GM21825 (cell line): ENCODE measurements around the gene TMEM135.
"Not testable (repeated sequence)": the region's sequence is repeated elsewhere in the genome, so short reads cannot be mapped to it uniquely, and the experiment has no call there.

Source experiments
- ATAC-seq: cut with Tn5 transposase; IDR thresholded peaks from one replicate; pipeline ENCODE4 v1.9.1; 2021; ENCODE audit warnings: mild to moderate bottlenecking, moderate library complexity; ENCODE audit not compliant: unreplicated experiment

Gene TMEM135

DNA sequence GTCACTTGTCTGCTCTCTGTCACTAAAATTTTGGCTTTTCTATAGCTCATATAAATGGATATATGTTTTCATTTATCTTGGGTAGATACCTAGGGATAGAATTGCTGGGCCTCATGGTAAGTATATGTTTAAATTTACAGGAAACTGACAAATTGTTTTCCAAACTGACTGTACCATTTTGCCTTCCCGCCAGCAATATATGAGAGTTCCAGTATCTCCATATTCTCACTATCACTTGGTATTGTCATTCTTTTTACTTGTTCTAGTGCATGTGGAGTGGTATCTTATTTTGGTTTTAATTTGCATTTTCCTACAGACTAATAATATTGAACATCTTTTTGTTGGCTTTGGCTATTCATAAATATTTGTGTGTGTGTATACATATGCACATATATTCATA, 101.7 kb downstream of the TMEM135 start:
- no peak for ATAC-seq

DNA sequence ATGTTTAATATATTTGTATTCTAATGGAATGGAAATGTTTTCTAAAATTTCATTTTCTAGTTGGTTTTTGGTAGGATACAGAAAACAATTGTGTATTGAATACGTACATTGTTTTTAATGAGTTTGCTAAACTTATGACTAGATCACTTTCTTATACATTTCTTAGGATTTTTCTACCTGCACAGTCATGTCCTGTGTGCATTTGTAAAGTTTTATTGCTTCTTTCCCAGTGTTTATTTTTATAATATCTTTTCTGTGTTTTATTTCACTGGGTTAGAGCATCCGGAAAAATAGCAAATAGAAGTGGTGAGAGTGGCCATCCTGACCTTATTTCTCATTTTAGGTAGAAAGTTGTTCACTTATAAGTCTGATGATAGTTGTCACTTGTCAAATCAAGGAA, 103.6 kb downstream of the TMEM135 start:
- ATAC-seq = no peak

DNA sequence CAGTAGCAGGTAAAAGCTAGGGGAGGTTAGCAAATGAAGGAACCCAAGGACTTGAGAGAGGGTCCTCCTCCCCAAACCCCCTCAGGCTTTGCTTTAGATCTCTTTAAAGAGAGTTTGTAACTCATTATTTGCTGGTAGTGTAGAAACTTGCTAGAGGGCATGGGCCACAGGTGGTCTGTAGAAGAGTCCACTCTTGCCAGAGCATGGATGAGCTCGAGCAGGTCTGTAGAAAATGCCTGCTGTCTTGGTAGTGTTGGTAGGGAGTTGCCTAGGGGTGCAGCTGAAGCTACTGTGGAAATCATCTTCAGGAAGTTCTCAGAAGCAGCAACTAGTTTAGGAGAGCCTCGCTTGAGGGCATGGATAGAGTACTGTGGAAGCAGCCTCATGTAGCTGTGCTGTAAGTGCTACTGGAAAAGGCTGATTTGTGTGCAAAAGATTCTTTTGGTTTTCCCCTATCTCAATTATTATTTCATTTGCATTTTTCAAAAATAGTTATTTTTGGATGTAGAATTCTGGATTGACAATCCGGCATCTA, 104.3 kb downstream of the TMEM135 start:
- no peak for ATAC-seq

DNA sequence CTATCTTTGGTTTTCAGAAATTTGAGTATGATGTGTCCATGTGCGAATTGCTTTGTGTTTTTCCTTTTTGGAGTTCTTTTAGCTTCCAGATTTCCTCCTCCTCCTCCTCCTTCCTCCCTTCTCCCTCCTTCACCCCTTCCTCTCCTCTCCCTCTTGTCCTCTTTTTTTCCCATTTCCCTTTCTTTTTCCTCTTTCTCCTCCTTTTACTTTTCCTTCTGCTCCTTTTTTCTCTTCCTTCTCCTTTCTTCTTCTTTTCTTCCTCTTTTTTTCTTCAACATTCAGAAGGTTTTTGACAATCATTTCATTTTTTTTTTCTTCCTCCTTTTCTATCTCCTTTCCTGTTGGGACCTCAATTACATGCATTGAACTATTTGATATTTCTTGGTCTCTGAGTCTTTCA, 104.9 kb downstream of the TMEM135 start:
- ATAC-seq = no peak

DNA sequence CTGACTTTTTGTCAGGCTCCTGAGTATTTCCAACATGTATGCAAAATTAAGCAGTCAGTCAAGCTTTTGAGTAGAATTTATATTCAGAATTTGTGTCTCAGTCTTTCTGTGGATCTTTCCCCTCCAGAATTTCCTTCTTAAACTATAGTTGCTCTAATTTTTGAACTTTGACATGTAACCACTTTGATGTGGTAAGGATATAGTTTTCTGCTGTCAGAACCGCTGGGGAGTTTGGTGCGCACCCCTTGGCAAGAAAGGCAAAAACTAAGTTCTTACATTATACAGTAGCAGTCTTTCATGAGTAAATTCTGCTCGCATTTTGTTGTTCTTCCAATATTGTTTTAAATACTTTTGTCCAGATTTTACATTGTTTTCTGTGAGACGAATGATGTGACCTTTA, 105.9 kb downstream of the TMEM135 start:
- ATAC-seq = no peak

DNA sequence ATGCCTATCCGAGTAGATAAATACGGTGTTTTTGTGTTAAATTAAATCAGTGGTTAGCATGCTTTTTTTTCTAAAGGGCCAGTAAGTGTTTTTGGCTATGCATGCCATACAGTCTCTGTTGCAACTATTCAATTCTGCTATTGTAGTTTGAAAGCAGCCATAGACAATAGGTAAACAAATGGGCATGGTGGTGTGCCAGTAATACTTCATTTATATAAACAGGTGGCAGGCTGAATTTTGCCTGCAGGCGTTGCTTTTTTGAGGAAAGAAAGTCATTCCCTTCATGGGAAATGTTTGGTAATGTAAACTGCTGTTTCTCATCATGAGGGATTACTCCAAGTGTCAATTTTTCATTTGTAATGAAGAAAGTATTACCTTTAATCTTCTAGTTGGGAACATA, 106.5 kb downstream of the TMEM135 start:
- no peak for ATAC-seq

DNA sequence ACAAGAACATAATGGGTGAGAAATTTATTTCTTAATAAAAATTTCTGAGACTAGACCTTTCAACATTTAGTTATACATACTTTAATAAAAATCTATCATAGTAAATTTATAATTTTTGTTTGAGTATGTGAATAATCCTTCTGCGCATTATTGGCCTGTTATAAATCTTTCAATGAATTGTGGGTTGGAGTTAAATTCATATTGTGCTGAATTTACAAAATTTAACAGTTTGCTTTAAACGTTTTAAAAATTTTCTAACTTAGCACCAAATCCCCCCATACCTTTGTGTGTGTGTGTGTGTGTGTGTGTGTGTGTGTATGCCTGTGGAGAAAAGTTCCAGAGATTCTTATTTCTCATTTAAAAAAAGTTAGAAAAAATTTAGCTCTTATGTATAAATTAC, 111.0 kb downstream of the TMEM135 start:
- no peak for ATAC-seq

DNA sequence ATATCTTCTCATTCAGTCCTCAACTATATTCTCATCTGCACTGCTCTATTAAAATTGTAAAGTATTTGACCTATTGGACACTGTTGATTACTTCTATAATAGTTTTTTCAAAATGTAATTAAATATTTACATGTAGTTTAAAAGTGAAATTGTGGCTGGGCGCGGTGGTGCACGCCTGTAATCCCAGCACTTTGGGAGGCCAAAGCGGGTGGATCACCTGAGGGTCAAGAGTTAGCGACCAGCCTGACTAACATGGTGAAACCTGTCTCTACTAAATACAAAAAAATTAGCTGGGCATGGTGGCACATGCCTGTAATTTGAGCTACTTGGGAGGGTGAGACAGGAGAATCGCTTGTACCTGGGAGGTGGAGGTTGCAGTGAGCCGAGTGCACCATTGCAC, 112.0 kb downstream of the TMEM135 start:
- ATAC-seq = not testable (repeated sequence)

DNA sequence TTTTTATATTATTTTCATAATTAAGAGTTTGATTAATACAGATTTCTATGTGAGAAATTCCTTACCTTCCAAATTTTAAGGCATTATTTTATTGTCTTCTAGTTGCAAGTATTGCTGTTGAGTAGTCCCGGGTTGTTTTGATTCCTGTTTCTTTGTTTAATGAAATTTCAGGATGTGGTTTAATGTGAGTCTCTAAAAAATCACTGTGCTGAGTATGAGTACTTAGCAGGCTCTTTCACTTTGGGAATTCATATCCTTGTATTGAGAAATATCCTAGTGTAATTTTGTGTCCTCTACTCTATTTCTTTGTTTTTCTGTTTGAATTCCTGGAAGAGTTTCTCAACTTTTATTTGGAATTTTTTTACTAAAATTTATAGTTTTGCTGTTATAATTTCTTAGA, 113.2 kb downstream of the TMEM135 start:
- no peak for ATAC-seq

DNA sequence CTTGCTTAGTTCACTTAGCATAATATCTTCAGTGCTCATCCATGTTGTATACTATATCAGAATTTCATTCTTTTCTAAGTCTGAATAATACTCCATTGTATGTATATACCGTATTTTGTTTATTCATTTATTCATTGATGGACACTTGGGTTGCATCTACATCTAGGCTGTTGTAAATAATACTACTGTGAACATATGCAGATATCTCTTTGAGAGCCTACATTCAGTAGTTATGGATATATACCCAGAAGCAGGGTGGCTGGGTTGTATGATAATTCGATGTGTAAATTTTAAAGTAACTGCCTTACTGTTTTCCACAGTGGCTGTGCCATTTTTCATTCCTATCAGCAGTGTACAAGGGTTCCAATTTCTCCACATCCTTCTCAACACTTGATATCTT, 116.5 kb downstream of the TMEM135 start:
- no peak for ATAC-seq

DNA sequence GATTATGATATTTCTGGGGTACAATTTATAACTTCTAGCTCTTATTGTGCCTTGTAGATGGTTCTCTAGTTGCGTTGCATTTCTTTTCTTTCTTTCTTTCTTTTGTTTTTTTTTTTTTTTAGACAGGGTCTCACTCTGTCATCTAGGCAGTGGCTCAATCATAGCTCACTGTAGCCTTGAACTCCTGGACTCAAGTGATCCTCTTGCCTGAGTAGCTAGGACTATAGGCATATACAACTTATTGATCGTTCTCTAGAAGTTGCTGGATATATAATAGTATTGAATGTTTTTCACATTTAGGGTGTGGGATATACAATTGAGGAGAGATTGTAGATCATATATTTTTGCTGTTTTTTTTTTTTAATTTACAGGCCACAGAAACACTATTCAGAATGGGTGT, 119.2 kb downstream of the TMEM135 start:
- no peak for ATAC-seq

DNA sequence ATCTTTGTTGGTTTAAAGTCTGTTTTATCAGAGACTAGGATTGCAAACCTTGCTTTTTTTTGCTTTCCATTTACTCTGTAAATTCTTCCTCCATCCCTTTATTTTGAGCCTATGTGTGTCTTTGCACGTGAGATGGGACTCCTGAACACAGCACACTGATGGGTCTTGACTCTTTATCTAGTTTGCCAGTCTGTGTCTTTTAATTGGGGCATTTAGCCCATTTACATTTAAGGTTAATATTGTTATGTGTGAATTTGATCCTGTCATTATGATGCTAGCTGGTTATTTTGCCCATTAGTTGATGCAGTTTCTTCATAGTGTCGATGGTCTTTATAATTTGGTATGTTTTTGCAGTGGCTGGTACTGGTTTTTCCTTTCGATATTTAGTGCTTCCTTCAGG, 131.3 kb downstream of the TMEM135 start:
- not testable (repeated sequence) for ATAC-seq

DNA sequence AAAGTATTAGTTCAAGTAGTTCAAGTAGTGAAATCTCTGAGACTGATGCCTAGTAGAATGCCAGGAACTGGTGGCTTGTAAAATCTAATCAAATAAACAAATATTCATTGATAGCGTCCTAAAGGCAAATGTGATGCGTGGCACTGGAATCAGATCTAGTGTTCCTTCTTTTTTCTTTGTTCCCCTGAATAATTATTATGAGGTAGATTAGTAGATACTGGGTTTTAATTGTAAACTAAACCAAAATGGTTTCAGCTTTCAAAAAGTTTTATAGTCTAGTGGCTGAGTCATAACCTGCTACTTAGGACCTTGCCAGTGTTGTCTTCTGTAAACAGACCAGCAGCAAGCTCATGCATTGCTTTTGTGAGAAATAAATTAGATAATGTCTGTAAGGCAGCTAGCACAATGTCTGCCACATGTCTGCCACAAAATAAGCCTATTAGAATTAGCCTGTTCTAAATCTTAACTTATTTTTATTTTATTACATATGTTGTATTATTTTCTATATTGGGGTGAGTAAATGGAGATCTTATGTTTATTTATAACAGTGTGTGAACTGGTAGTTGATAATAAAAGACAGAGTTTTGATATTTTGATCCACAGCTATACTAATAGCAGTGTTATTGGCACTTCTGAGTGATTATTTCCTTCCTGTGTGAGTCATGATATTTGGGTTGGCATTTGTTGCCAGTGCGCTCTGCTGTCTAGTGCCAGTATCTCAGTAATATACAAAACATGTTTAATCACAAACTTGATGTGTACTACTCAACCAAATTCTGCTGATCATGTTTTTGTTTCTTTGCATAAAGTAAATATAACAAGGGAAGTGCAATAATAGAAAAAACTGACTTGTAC, 135.7 kb downstream of the TMEM135 start:
- ATAC-seq = no peak

DNA sequence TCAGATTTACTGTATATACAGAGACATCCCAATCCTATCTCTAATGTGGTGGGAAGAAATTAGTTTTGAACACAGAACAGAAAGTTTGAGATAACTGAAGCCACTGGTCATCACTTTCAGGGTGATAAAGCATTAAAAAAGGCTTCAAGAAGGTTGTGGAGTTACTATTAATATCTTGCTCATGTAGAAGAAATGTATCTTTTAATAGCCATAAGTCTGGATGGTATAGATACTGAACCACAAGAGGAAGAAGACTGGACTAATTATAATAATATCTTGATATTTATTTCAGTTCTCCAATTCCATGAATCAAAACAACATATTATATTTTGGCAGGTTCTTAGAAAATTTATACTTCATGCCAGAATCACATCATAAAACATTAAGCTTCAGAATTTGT, 137.1 kb downstream of the TMEM135 start:
- ATAC-seq = no peak

DNA sequence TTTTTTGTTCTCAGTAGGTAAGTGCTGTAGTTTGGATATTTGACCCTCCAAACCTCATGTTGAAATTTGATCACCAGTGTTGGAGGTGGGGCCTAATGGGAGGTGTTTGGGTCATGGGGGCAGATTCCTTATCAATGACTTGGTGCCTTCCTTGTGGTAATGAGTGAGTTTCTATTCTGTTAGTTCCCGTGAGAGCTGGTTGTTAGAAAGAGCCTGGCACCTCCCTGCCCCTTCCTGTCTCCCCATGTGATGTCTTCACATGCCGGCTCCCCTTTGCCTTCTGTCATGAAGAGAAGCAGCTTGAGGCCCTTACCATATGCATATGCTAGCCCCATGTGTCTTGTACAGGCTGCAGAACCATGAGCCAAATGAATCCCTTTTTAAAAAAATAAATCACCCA, 138.3 kb downstream of the TMEM135 start:
- ATAC-seq = no peak

DNA sequence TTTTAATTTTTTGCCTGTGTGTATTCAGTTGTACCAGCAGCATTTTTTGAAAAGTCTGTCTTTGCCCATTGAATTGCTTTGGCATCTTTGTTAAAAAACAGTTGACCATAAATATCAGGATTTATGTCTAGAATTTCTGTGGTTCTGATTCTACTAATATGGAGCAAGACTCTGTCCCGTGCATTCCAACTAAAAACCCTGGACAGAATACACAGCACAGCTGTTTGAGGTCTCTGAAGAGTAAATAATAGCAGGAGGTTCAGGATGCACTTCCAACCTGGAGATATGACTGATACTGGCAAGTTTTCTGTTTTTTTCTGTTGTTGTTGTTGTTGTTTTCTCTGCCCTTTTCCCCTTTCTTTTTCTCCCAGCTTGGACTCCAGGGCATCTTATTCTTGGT, 141.9 kb downstream of the TMEM135 start:
- ATAC-seq = no peak

DNA sequence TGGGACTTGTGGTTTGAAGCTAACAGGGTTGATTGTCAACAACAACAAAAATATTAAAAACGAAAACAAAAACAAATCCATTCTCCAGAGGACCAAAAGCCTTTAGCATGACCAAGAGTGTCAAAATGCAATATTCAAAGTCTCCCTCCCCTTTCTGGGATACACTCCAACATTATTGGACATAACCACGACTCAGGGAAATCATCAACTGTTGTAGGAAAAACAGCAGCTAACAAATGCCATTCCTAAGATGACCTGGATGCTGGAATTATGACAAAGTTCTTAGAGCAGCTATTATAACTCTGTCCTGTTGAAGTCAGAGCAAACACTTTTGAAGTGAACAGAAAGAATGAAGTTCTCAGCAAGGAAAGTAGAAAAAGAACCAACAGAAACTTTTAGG, 143.0 kb downstream of the TMEM135 start:
- ATAC-seq = no peak

DNA sequence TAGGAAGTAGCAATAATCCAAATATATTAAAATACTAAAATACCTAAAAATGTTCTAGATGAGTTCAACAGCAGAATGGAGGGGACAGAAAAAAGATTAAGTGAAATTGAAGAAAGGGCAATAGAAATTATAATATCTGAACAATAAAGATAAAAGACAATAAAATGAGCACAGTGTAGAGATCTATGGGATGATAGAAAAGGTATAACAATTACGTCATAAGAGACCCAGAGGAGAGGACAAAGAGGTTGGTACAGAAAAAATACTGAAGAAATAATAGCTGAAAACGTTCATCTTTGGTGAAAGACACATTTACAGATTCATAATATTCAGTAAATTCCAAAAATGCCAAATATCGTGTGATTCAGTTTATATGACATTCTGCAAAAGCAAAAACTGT, 143.4 kb downstream of the TMEM135 start:
- ATAC-seq = no peak

DNA sequence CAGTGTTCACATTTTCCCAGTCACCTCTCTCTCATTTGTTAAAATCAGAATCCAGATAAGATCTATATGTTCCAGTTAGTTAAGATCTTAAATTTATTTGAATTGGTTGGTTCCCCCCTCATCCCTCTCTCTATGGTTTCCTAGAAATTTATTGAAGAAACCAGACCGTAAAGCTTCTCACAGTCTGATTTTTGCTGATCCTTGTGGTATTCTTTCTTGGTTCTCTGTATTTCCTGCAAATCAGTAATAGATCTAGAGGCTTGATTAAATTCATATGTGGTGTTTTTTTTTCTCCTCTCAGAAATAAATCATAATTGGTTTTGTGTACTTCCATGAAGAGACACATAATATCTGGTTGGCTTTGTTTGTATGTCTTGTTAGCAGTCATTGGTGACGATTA, 147.5 kb downstream of the TMEM135 start:
- no peak for ATAC-seq

DNA sequence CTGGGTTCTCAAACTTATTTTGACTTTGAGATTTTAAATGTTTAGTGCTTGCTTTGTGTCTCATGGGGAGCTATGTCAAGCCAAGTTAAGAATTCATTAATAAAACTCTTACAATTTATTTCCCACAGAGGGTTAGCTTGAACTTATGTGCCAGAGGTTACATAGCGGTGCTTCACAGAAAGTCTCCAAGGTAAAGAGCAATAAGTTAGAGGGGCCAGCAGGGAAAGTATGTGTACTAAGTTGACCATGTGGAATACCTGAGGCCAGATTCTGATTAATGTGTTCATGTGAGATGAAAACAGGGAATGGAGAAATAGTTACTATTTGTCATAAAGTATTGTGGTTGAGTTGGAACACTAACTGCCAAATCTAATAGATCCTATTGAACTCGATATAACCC, 149.3 kb downstream of the TMEM135 start:
- no peak for ATAC-seq

DNA sequence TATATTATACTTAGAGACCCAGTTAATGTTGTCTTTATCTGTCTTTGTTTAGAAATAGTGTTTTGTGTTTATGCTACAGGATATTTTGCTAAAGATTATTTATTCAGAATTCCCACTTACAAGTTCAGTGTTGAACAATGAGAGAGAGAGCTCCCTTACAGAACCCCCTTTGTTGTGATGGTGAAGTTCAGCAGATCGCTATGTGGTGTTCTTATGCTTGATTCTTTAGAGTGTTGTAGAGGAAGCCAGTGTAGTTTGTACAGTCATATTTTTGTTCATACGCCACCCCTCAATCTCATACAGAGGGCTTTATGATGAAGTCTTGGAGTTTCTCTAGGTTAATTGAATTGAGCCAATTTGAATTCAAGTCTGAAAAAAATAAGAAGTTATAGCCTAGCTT, 150.2 kb downstream of the TMEM135 start:
- no peak for ATAC-seq

DNA sequence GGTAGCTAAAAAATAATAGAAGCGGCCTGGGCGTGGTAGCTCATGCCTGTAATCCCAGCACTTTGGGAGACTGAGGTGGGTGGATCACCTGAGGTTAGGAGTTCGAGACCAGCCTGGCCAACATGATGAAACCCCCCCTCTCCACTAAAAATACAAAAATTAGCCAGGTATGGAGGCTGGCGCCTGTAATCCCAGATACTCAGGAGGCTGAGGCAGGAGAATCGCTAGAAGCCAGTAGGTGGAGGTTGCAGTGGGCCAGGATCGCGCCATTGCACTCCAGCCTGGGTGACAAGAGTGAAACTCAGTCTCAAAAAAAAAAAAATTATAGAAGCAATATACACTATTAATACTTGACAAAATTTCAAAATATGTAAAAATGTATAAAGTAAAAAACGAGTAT, 150.7 kb downstream of the TMEM135 start:
- not testable (repeated sequence) for ATAC-seq

DNA sequence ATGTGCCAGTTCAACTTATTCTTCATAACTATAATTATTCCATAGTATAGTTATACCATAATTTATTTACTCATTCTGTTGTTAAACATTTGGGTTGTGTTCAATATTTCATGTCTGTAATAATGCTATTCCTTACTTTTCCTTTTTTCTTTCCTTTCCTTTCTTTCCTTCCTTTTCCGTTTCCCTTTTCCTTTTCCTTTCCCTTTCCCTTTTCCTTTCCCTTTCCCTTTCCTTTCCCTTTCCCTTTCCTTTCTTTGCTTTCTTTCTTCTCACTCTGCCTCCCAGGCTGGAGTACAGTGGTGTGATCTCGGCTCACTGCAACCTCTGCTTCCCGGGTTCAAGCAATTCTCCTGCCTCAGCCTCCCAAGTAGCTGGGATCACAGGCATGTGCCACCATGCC, 151.2 kb downstream of the TMEM135 start:
- not testable (repeated sequence) for ATAC-seq
